HepG2 (cell line): ENCODE data around the gene NEDD8. TPM values are rescaled to one million over a fixed set of nuclear protein-coding genes. Genes with fewer than 3 reads are reported as not detected.

Source experiments
- AHR ChIP-seq: IDR thresholded peaks from 2 replicates; pipeline ENCODE4 v1.6.1; 2018; ENCODE audit warnings: missing genetic modification reagents, missing compliant biosample characterization
- CEBPG ChIP-seq: IDR thresholded peaks from 2 replicates; pipeline ENCODE4 v1.6.1; 2016
- CENPBD1 ChIP-seq: sonication (generic); formaldehyde crosslinking; IDR thresholded peaks from 2 replicates; pipeline ENCODE4 v1.8.0; 2022; ENCODE audit warnings: missing genetic modification reagents, low read depth, mild to moderate bottlenecking, borderline replicate concordance
- CHCHD3 ChIP-seq: sonication (generic); formaldehyde crosslinking; IDR thresholded peaks from 2 replicates; pipeline ENCODE4 v1.8.0; 2022; ENCODE audit warnings: mild to moderate bottlenecking, missing genetic modification reagents, moderate library complexity
- E2F1 ChIP-seq: sonication (generic); formaldehyde crosslinking; IDR thresholded peaks from 2 replicates; pipeline ENCODE4 v1.5.0; 2020; ENCODE audit warnings: missing genetic modification reagents
- JUNB ChIP-seq: sonication (generic); formaldehyde crosslinking; IDR thresholded peaks from 2 replicates; pipeline ENCODE4 v1.8.0; 2022; ENCODE audit warnings: missing genetic modification reagents, mild to moderate bottlenecking, borderline replicate concordance
- KDM5A ChIP-seq: fragments of 200-600 bp; sonication (generic); IDR thresholded peaks from 2 replicates; pipeline ENCODE4 v1.7.0; 2018; ENCODE audit warnings: antibody characterized with exemption, mild to moderate bottlenecking, low read length, borderline replicate concordance
- NONO ChIP-seq, 2 experiments: fragments of 450-650 bp in 1 of 2; sonication (generic) in 1 of 2; formaldehyde crosslinking in 1 of 2; IDR thresholded peaks in 1 of 2; conservative IDR thresholded peaks in 1 of 2; 2 replicates each; pipeline versions ENCODE4 v1.6.1 to v1.8.0; 2017 to 2022; ENCODE audit warnings: mild to moderate bottlenecking in 1 of 2, missing genetic modification reagents in 1 of 2, moderate library complexity in 1 of 2
- PHF5A ChIP-seq: IDR thresholded peaks from one replicate; pipeline ENCODE4 v1.6.1; 2018; ENCODE audit warnings: low read depth, missing genetic modification reagents; ENCODE audit not compliant: unreplicated experiment
- POLR2AphosphoS5 ChIP-seq: IDR thresholded peaks from 2 replicates; pipeline ENCODE4 v1.6.1; 2012; ENCODE audit warnings: low read depth, low read length
- SCMH1 ChIP-seq: sonication (generic); formaldehyde crosslinking; IDR thresholded peaks from 2 replicates; pipeline ENCODE4 v1.9.0; 2021; ENCODE audit warnings: missing genetic modification reagents, mild to moderate bottlenecking, borderline replicate concordance
- SP2 ChIP-seq: sonication (generic); formaldehyde crosslinking; IDR thresholded peaks from 2 replicates; pipeline ENCODE4 v1.5.1; 2020; ENCODE audit warnings: mild to moderate bottlenecking, missing genetic modification reagents
- UBTF ChIP-seq: sonication (generic); formaldehyde crosslinking; IDR thresholded peaks from 2 replicates; pipeline ENCODE4 v1.4.0; 2020; ENCODE audit warnings: mild to moderate bottlenecking, missing genetic modification reagents
- ZFP36L2 ChIP-seq: sonication (generic); formaldehyde crosslinking; IDR thresholded peaks from 2 replicates; pipeline ENCODE4 v1.4.0; 2020; ENCODE audit warnings: missing genetic modification reagents
- ZFY ChIP-seq: sonication (generic); formaldehyde crosslinking; IDR thresholded peaks from 2 replicates; pipeline ENCODE4 v1.4.0; 2020; ENCODE audit warnings: missing genetic modification reagents
- ZNF18 ChIP-seq: sonication (generic); formaldehyde crosslinking; IDR thresholded peaks from 2 replicates; pipeline ENCODE4 v1.8.0; 2022; ENCODE audit warnings: mild to moderate bottlenecking, missing genetic modification reagents; ENCODE audit not compliant: insufficient replicate concordance
- ZNF350 ChIP-seq: sonication (generic); formaldehyde crosslinking; IDR thresholded peaks from 2 replicates; pipeline ENCODE4 v1.4.0; 2020; ENCODE audit warnings: mild to moderate bottlenecking, low read depth, missing genetic modification reagents, borderline replicate concordance
- ZNF501 ChIP-seq: sonication (generic); formaldehyde crosslinking; IDR thresholded peaks from 2 replicates; pipeline ENCODE4 v1.5.1; 2020; ENCODE audit warnings: mild to moderate bottlenecking, moderate library complexity, missing genetic modification reagents
- ZNF530 ChIP-seq: sonication (generic); formaldehyde crosslinking; IDR thresholded peaks from 2 replicates; pipeline ENCODE4 v1.5.0; 2020; ENCODE audit warnings: low read depth, mild to moderate bottlenecking, missing genetic modification reagents
- ZNF557 ChIP-seq: sonication (generic); formaldehyde crosslinking; IDR thresholded peaks from 2 replicates; pipeline ENCODE4 v1.4.0; 2020; ENCODE audit warnings: missing genetic modification reagents
- ZNF558 ChIP-seq: sonication (generic); formaldehyde crosslinking; IDR thresholded peaks from 2 replicates; pipeline ENCODE4 v1.9.0; 2022; ENCODE audit warnings: mild to moderate bottlenecking, missing genetic modification reagents, borderline replicate concordance
- ZNF703 ChIP-seq: sonication (generic); formaldehyde crosslinking; IDR thresholded peaks from 2 replicates; pipeline ENCODE4 v1.5.1; 2020; ENCODE audit warnings: missing genetic modification reagents, mild to moderate bottlenecking, moderate library complexity, borderline replicate concordance
- ZNF772 ChIP-seq: sonication (generic); formaldehyde crosslinking; IDR thresholded peaks from 2 replicates; pipeline ENCODE4 v1.5.0; 2020; ENCODE audit warnings: mild to moderate bottlenecking, missing genetic modification reagents
- ZNF878 ChIP-seq: sonication (generic); formaldehyde crosslinking; IDR thresholded peaks from 2 replicates; pipeline ENCODE4 v1.8.1; 2023; ENCODE audit warnings: mild to moderate bottlenecking, missing genetic modification reagents, moderate library complexity
- ZZZ3 ChIP-seq: sonication (generic); formaldehyde crosslinking; IDR thresholded peaks from 2 replicates; pipeline ENCODE4 v1.4.0; 2020; ENCODE audit warnings: missing genetic modification reagents, mild to moderate bottlenecking, borderline replicate concordance
- polyA plus RNA-seq, 8 experiments: library from polyadenylated mRNA; depleted of rRNA in 3 of 8; stranded (reverse) in 7 of 8; unstranded in 1 of 8; fragments of >200 nt; fragmentation: Illumina TruSeq in 4 of 8; extraction: Trizol in 4 of 8; gene quantifications; 2 replicates each; pipeline versions ENCODE4 v1.2.1 to v1.2.3, GENCODE V29; 2011 to 2016; ENCODE audit warnings: low read depth in 4 of 8, missing spikeins in 1 of 8, mixed read lengths in 1 of 8; ENCODE audit not compliant: insufficient read depth in 1 of 8
- total RNA-seq, 5 experiments: library from RNA; depleted of rRNA; stranded (reverse); fragments of >200 nt; fragmentation: Illumina TruSeq; extraction: Trizol; gene quantifications; 2 replicates each; pipeline ENCODE4 v1.2.3, GENCODE V29; 2016; ENCODE audit warnings: low read depth in 1 of 5

NEDD8 gene
- total and polyA plus RNA-seq, 2 of the 13 experiments (the other 11 are each of a cell fraction or from before 2014, with no cell fraction given) = 535 to 713 TPM

GRCh38 chr14:24271134-24271833, 39.1 kb upstream of the NEDD8 start, which contains the start of gene RABGGTA (continued):
- peak; percentile 100 for TF ChIP-seq ZNF501
- peak; percentile 91 for TF ChIP-seq JUNB
- TF ChIP-seq ZZZ3 (CRISPR knock-in tag) = peak; percentile 97; the same call in 1 of the 2 replicates
- no peak; the same call in 1 of the 2 replicates for TF ChIP-seq CENPBD1 (CRISPR knock-in tag)
- TF ChIP-seq ZNF772 = peak; percentile 98
- TF ChIP-seq ZNF558 (CRISPR knock-in tag) = peak; percentile 100; the same call in 1 of the 2 replicates
- peak; percentile 96 for TF ChIP-seq ZNF350 (CRISPR knock-in tag)
- peak; percentile 99 for TF ChIP-seq AHR (CRISPR knock-in tag)
- peak; percentile 100 for TF ChIP-seq PHF5A
- peak; percentile 91 for TF ChIP-seq CHCHD3 (CRISPR knock-in tag)
- TF ChIP-seq SP2 (CRISPR knock-in tag) = peak; percentile 76
- TF ChIP-seq ZFY (CRISPR knock-in tag) = peak; percentile 91
- TF ChIP-seq KDM5A = peak; percentile 94
- peak; percentile 93 for TF ChIP-seq UBTF (CRISPR knock-in tag)
- TF ChIP-seq ZNF557 (CRISPR knock-in tag) = peak; percentile 99
- TF ChIP-seq ZFP36L2 = peak; percentile 44; the same call in 1 of the 2 replicates
- TF ChIP-seq ZNF530 = no peak
- no peak for TF ChIP-seq SCMH1 (CRISPR knock-in tag)
- peak; percentile 93 for TF ChIP-seq POLR2AphosphoS5
- TF ChIP-seq E2F1 = peak; percentile 95
- peak; percentile 59 for TF ChIP-seq CEBPG
- TF ChIP-seq ZNF703 (CRISPR knock-in tag) = peak; percentile 87; the same call in 1 of the 2 replicates
- TF ChIP-seq ZNF878 = peak; percentile 98
- no peak for TF ChIP-seq NONO (IDR thresholded peaks at IDR 0.05)
- peak; percentile 100 for TF ChIP-seq NONO (CRISPR knock-in tag; conservative IDR thresholded peaks at IDR 0.05)
- peak; percentile 97 for TF ChIP-seq ZNF18
